ENCODE results near the gene RUNX1.

RUNX1 gene

GRCh38 chr21:34875830-34876229 is 173.3 kb downstream of the RUNX1 start:
- DNase-seq = no peak

GRCh38 chr21:34874684-34875513 is 174.2 kb downstream of the RUNX1 start:
- no peak for DNase-seq

- DNase-seq = no peak
Observed at GRCh38 chr21:34871026-34871908, 177.8 kb downstream of the RUNX1 start.

- DNase-seq = no peak
Observed at GRCh38 chr21:34870246-34870645, 178.9 kb downstream of the RUNX1 start.

GRCh38 chr21:34869545-34869944 is 179.6 kb downstream of the RUNX1 start:
- DNase-seq = no peak

- DNase-seq = no peak
Observed at GRCh38 chr21:34867785-34868184, 181.3 kb downstream of the RUNX1 start.

GRCh38 chr21:34865400-34866241 is 183.5 kb downstream of the RUNX1 start:
- peak in 1 of 2 donors; percentile 66 for DNase-seq

- DNase-seq = no peak
Observed at GRCh38 chr21:34864370-34865149, 184.5 kb downstream of the RUNX1 start.

- DNase-seq = no peak
Observed at GRCh38 chr21:34862951-34863350, 186.2 kb downstream of the RUNX1 start.

GRCh38 chr21:34861258-34861657 is 187.8 kb downstream of the RUNX1 start:
- no peak for DNase-seq

GRCh38 chr21:34859976-34860653 is 189.0 kb downstream of the RUNX1 start:
- DNase-seq = no peak

- no peak for DNase-seq
Observed at GRCh38 chr21:34858559-34858958, 190.5 kb downstream of the RUNX1 start.

- no peak for DNase-seq
Observed at GRCh38 chr21:34857874-34858273, 191.2 kb downstream of the RUNX1 start.

- DNase-seq = no peak
Observed at GRCh38 chr21:34857122-34857713, 191.9 kb downstream of the RUNX1 start.

GRCh38 chr21:34852448-34852847 is 196.7 kb downstream of the RUNX1 start:
- no peak for DNase-seq

- DNase-seq = no peak
Observed at GRCh38 chr21:34850166-34850690, 198.9 kb downstream of the RUNX1 start.

GRCh38 chr21:34846601-34847112 is 202.4 kb downstream of the RUNX1 start:
- DNase-seq = no peak

- DNase-seq = no peak
Observed at GRCh38 chr21:34845521-34846451, 203.3 kb downstream of the RUNX1 start.

- no peak for DNase-seq
Observed at GRCh38 chr21:34844924-34845238, 204.2 kb downstream of the RUNX1 start.
